Brain microvascular endothelial cell (primary cell): ENCODE data around the gene ZSWIM9.

Source experiments
- DNase-seq: peaks from one replicate; pipeline ENCODE4 v3.0.0-alpha.2; 2020
- H3K27ac ChIP-seq: fragments of 250-450 bp; sonication (Bioruptor Pico); 2 replicates; pipeline ENCODE4 v1.5.1; 2020; ENCODE audit warnings: mild to moderate bottlenecking, moderate library complexity
- H3K27me3 ChIP-seq: fragments of 250-450 bp; sonication (Bioruptor Pico); replicated peaks from 2 replicates; pipeline ENCODE4 v1.5.1; 2020; ENCODE audit warnings: mild to moderate bottlenecking
- H3K36me3 ChIP-seq: fragments of 250-450 bp; sonication (Bioruptor Pico); replicated peaks from 2 replicates; pipeline ENCODE4 v1.5.1; 2020; ENCODE audit warnings: mild to moderate bottlenecking
- H3K4me3 ChIP-seq: 2 replicates; pipeline ENCODE4 v1.5.1; 2011; ENCODE audit warnings: low read depth, mild to moderate bottlenecking, control low read depth, low read length, moderate library complexity
- CTCF ChIP-seq: IDR thresholded peaks from 2 replicates; pipeline ENCODE4 v1.5.1; 2011; ENCODE audit warnings: low read depth, mild to moderate bottlenecking, moderate library complexity, low read length, control low read depth, inconsistent platforms; ENCODE audit errors: missing control alignments
- in situ Hi-C: cut with HindIII; loops from 2 replicates; pipeline ENCODE4 v1.10.0; 2017; ENCODE audit warnings: low sequenced_read_pairs, low pct_ligation_motif_present

Gene ZSWIM9

GRCh38 chr19:48246101-48246500, 75.6 kb downstream of the ZSWIM9 start:
- no peak for TF ChIP-seq CTCF
- Histone ChIP-seq H3K4me3 (no peak overlapping the region), H3K27ac (no peak overlapping the region), H3K27me3 (no peaks in the 10 kb centered on the region), H3K36me3 (peaks cover 18% of the 10 kb centered on the region)
- in situ Hi-C loops, result no loop called here
- no peak for DNase-seq

GRCh38 chr19:48247212-48247611, 76.7 kb downstream of the ZSWIM9 start:
- Histone ChIP-seq H3K4me3 (no peak overlapping the region), H3K27me3 (no peaks in the 10 kb centered on the region), H3K36me3 (peaks cover 18% of the 10 kb centered on the region), H3K27ac (no peak overlapping the region)
- DNase-seq, result no peak
- in situ Hi-C loops, result no loop called here
- no peak for TF ChIP-seq CTCF
